OCI-LY1 (cell line): ENCODE measurements around the gene ZNF611.
"Not testable (repeated sequence)": the region's sequence is repeated elsewhere in the genome, so short reads cannot be mapped to it uniquely, and the experiment has no call there.

Experiments
- EZH2 ChIP-seq: fragments of 200-600 bp; sonication (generic), shearing (Covaris generic); IDR thresholded peaks from 2 replicates; pipeline ENCODE4 v1.8.0; 2017; ENCODE audit warnings: borderline replicate concordance, mixed run types, mild to moderate bottlenecking, antibody characterized with exemption, low read length, moderate library complexity, mixed read lengths
- TF ChIP-seq, protein P1 (sequence below): fragments of 200-600 bp; sonication (generic), shearing (Covaris generic); IDR thresholded peaks from 2 replicates; pipeline ENCODE4 v1.5.1; 2017; ENCODE audit warnings: mild to moderate bottlenecking, antibody characterized with exemption, low read length, moderate library complexity, mixed read lengths

DNA sequence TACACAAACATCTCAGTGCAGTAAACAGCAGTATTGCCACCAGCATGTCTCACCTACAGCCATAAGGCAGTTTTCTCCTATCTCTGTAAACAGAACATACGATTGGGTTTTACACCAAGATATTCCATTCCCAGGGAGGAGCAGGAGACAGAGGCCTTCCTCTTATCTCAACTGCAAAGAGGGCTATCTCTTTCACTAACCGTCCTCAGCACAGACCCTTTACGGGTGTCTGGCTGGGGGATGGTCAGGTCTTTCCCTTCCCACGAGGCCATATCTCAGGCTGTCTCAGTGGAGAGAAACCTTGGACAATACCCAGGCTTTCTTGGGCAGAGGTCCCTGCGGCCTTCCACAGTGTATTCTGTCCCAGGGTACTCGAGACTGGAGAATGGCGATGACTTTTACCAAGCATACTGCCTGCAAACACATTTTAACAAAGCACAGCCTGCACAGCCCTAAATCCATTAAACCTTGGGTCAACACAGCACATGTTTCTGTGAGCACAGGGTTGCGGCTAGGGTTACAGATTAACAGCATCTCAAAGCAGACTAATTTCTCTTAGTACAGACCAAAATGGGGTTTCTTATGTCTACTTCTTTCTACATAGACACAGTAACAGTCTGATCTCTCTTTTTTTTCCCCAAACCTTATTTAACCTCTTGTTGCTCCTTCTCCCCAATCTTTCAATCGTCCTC is 10.8 kb downstream of the ZNF611 start:
- TF ChIP-seq, protein P1, sequence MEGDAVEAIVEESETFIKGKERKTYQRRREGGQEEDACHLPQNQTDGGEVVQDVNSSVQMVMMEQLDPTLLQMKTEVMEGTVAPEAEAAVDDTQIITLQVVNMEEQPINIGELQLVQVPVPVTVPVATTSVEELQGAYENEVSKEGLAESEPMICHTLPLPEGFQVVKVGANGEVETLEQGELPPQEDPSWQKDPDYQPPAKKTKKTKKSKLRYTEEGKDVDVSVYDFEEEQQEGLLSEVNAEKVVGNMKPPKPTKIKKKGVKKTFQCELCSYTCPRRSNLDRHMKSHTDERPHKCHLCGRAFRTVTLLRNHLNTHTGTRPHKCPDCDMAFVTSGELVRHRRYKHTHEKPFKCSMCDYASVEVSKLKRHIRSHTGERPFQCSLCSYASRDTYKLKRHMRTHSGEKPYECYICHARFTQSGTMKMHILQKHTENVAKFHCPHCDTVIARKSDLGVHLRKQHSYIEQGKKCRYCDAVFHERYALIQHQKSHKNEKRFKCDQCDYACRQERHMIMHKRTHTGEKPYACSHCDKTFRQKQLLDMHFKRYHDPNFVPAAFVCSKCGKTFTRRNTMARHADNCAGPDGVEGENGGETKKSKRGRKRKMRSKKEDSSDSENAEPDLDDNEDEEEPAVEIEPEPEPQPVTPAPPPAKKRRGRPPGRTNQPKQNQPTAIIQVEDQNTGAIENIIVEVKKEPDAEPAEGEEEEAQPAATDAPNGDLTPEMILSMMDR: not testable (repeated sequence)
- not testable (repeated sequence) for TF ChIP-seq EZH2
